HepG2 (cell line): Measurements from ENCODE around the gene FGGY. TPM values are rescaled to one million over a fixed set of nuclear protein-coding genes. Genes with fewer than 3 reads are reported as not detected.

Source experiments
- ATAC-seq: fragments of 200-7000 bp; cut with Tn5 transposase; 3 replicates; pipeline ENCODE4 v1.9.1; 2020; ENCODE audit warnings: mild to moderate bottlenecking, moderate library complexity
- BruUV-seq: library from RNA; stranded (reverse); fragments of 400-500 nt; replicated peaks from 2 replicates; lab custom pipeline; 2021; lab: Mats Ljungman, UMichigan
- CTCF ChIA-PET: fragments of 300-600 bp; formaldehyde crosslinking; extraction: SDS; loops from one replicate; lab custom pipeline; 2021; ENCODE audit warnings: low total read pairs, inconsistent platforms, low intra/inter-chr PET ratio; lab: Yijun Ruan, JAX
- POLR2A ChIA-PET: fragments of 350-600 bp; sonication (Branson Sonifier 250); formaldehyde crosslinking; loops from one replicate; lab custom pipeline; 2020; ENCODE audit warnings: antibody characterized with exemption, inconsistent platforms; lab: Yijun Ruan, JAX
- DNase-seq: peaks from one replicate; pipeline ENCODE4 v3.0.0-alpha.2; 2015; ENCODE audit warnings: low spot score
- FAIRE-seq: peaks from 3 replicates; lab custom pipeline; 2011; peaks lifted over from hg19 to GRCh38; lab: Jason Lieb, UNC
- H2AFZ ChIP-seq: one replicate; pipeline ENCODE4 v1.6.1; 2011; ENCODE audit warnings: low read length, inconsistent platforms
- H3K27ac ChIP-seq: fragments of 300-600 bp; 3 replicates; pipeline ENCODE4 v1.8.0; 2011; ENCODE audit warnings: mixed run types, mild to moderate bottlenecking, mixed read lengths, low read length, inconsistent platforms; ENCODE audit not compliant: insufficient read depth; ENCODE audit errors: extremely low read length
- H3K27me3 ChIP-seq, 2 experiments: fragments of 200-600 bp in 1 of 2; 2 replicates in 1 of 2; 3 replicates in 1 of 2; pipeline versions ENCODE4 v1.6.0 to v1.8.0; 2011; ENCODE audit warnings: low read length in 2 of 2, mild to moderate bottlenecking in 2 of 2, moderate library complexity in 2 of 2, inconsistent platforms in 1 of 2; ENCODE audit not compliant: insufficient read depth in 2 of 2, control insufficient read depth in 1 of 2
- H3K36me3 ChIP-seq, 2 experiments: fragments of 200-600 bp in 1 of 2; replicated peaks in 1 of 2; 2 replicates in 1 of 2; 3 replicates in 1 of 2; pipeline versions ENCODE4 v1.5.1 to v1.8.0; 2011; ENCODE audit warnings: low read length in 2 of 2, inconsistent platforms in 1 of 2; ENCODE audit not compliant: insufficient read depth in 2 of 2, control insufficient read depth in 1 of 2
- H3K4me1 ChIP-seq: 2 replicates; pipeline ENCODE4 v1.5.1; 2012; ENCODE audit warnings: low read length, inconsistent platforms; ENCODE audit not compliant: insufficient read depth
- H3K4me2 ChIP-seq: 2 replicates; pipeline ENCODE4 v1.6.0; 2011; ENCODE audit warnings: low read depth, low read length, inconsistent platforms
- H3K4me3 ChIP-seq, 3 experiments: fragments of 200-600 bp in 1 of 3; sonication (generic), shearing (Covaris generic) in 1 of 3; replicated peaks in 1 of 3; 2 replicates each; pipeline ENCODE4 v1.5.1; 2011 to 2016; ENCODE audit warnings: low read length in 3 of 3, inconsistent platforms in 2 of 3, low read depth in 2 of 3, mild to moderate bottlenecking in 2 of 3, control low read depth in 1 of 3, mixed read lengths in 1 of 3; ENCODE audit not compliant: insufficient read depth in 1 of 3
- H3K79me2 ChIP-seq: one replicate; pipeline ENCODE4 v1.6.1; 2011; ENCODE audit warnings: low read length, inconsistent platforms; ENCODE audit not compliant: insufficient read depth
- H3K9ac ChIP-seq: 2 replicates; pipeline ENCODE4 v1.6.0; 2011; ENCODE audit warnings: mild to moderate bottlenecking, low read depth, low read length, inconsistent platforms; ENCODE audit not compliant: insufficient read depth
- H3K9me3 ChIP-seq: 2 replicates; pipeline ENCODE4 v1.5.1; 2012; ENCODE audit warnings: mild to moderate bottlenecking, low read length
- H4K20me1 ChIP-seq: 2 replicates; pipeline ENCODE4 v1.6.0; 2011; ENCODE audit warnings: inconsistent platforms, mild to moderate bottlenecking, low read length, moderate library complexity; ENCODE audit not compliant: insufficient read depth
- ARNT2 ChIP-seq: sonication (generic); formaldehyde crosslinking; IDR thresholded peaks from 2 replicates; pipeline ENCODE4 v1.8.0; 2022; ENCODE audit warnings: mild to moderate bottlenecking, low read depth, missing genetic modification reagents, moderate library complexity
- FOSL2 ChIP-seq: sonication (generic); formaldehyde crosslinking; IDR thresholded peaks from 2 replicates; pipeline ENCODE4 v1.4.0; 2020; ENCODE audit warnings: missing genetic modification reagents
- HNRNPH1 ChIP-seq: fragments of 200-400 bp; formaldehyde crosslinking; optimal IDR thresholded peaks from 2 replicates; pipeline ENCODE3; 2017; ENCODE audit warnings: mild to moderate bottlenecking, low read depth, low read length
- HOXA9 ChIP-seq: sonication (generic); formaldehyde crosslinking; IDR thresholded peaks from 2 replicates; pipeline ENCODE4 v1.8.1; 2022; ENCODE audit warnings: missing genetic modification reagents, mild to moderate bottlenecking, moderate library complexity, borderline replicate concordance
- MAFF ChIP-seq: IDR thresholded peaks from 2 replicates; pipeline ENCODE4 v1.6.1; 2011; ENCODE audit warnings: low read depth, low read length, improper control_type of control experiment
- PITX1 ChIP-seq: sonication (generic); formaldehyde crosslinking; IDR thresholded peaks from 2 replicates; pipeline ENCODE4 v1.5.1; 2020; ENCODE audit warnings: mild to moderate bottlenecking, missing genetic modification reagents
- SYNCRIP ChIP-seq: fragments of 200-400 bp; formaldehyde crosslinking; IDR thresholded peaks from 2 replicates; pipeline ENCODE4 v1.6.1; 2018; ENCODE audit warnings: mild to moderate bottlenecking, low read depth, low read length; ENCODE audit not compliant: insufficient read depth
- ZFP82 ChIP-seq: sonication (generic); formaldehyde crosslinking; IDR thresholded peaks from 2 replicates; pipeline ENCODE4 v1.5.1; 2020; ENCODE audit warnings: mild to moderate bottlenecking, missing genetic modification reagents, borderline replicate concordance
- ZNF101 ChIP-seq: sonication (generic); formaldehyde crosslinking; IDR thresholded peaks from 2 replicates; pipeline ENCODE4 v1.4.0; 2020; ENCODE audit warnings: mild to moderate bottlenecking, low read depth, missing genetic modification reagents, borderline replicate concordance
- whole genome bisulfite sequencing: methylation state at CpG from one replicate; pipeline ENCODE4 v1.1.6; 2017; ENCODE audit warnings: low lambda C conversion rate; 5-methylcytosine and 5-hydroxymethylcytosine counted together
- in situ Hi-C: cut with HindIII; loops from 2 replicates; pipeline ENCODE4 v1.10.0; 2017; ENCODE audit warnings: low pct_unique_long_range_greater_than_20kb; ENCODE audit not compliant: extremely low pct_ligation_motif_present
- intact Hi-C: fragments of 100-400 bp; cut with micrococcal nuclease; formaldehyde crosslinking; loops from one replicate; pipeline ENCODE4 v1.10.0; 2022; ENCODE audit not compliant: unreplicated experiment
- polyA plus RNA-seq, 8 experiments: library from polyadenylated mRNA; depleted of rRNA in 3 of 8; stranded (reverse) in 7 of 8; unstranded in 1 of 8; fragments of >200 nt; fragmentation: Illumina TruSeq in 4 of 8; extraction: Trizol in 4 of 8; gene quantifications; 2 replicates each; pipeline versions ENCODE4 v1.2.1 to v1.2.3, GENCODE V29; 2011 to 2016; ENCODE audit warnings: low read depth in 4 of 8, missing spikeins in 1 of 8, mixed read lengths in 1 of 8; ENCODE audit not compliant: insufficient read depth in 1 of 8
- total RNA-seq, 5 experiments: library from RNA; depleted of rRNA; stranded (reverse); fragments of >200 nt; fragmentation: Illumina TruSeq; extraction: Trizol; gene quantifications; 2 replicates each; pipeline ENCODE4 v1.2.3, GENCODE V29; 2016; ENCODE audit warnings: low read depth in 1 of 5
- TF ChIP-seq, protein P1 (sequence below): sonication (generic); formaldehyde crosslinking; IDR thresholded peaks from 2 replicates; pipeline ENCODE4 v1.8.0; 2022; ENCODE audit warnings: mild to moderate bottlenecking, missing genetic modification reagents, moderate library complexity
- TF ChIP-seq, protein P2 (sequence below): sonication (generic); formaldehyde crosslinking; IDR thresholded peaks from 2 replicates; pipeline ENCODE4 v1.5.0; 2020; ENCODE audit warnings: missing genetic modification reagents
- TF ChIP-seq, protein P3 (sequence below): sonication (generic); formaldehyde crosslinking; IDR thresholded peaks from 2 replicates; pipeline ENCODE4 v1.5.1; 2020; ENCODE audit warnings: mild to moderate bottlenecking, missing genetic modification reagents, borderline replicate concordance

Gene FGGY
- total and polyA plus RNA-seq, 2 of the 13 experiments (the other 11 are each of a cell fraction or from before 2014, with no cell fraction given) = 15.7 to 27.5 TPM

DNA sequence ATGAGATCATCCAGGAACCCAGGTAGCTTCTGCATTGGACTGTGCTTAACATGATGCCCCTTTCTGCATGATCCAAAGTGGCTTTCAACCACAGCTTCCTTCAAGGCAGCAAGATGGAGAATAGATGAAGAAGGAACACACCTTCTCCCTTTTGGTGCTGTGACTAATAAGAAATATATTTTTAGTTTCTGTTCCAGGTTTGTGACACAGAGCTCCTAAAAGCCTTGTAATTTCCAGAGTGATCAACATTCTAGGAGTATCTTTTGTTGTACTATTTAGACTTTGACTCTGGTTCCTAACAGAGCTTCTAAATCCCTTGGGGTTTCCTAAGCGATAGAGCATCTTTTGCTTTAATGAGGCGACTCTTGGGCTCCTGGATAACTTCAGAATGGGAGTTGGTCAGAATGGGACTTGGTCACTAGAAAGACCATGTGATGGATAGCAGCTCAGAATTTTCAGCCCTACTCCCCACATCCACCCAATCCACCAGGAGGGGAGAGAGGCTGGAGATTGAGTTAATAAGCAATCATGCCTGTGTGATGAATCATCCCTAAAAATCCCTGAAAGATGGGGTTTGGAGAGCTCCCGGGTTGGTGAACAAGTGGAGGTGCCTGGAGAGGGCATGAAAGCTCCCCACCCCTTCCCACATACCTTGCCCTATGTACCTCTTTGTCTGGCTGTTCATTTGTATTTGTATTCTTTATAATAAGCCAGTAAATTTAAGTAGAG lies 134.8 kb downstream of the FGGY start:
- Histone ChIP-seq H3K4me2 (no peak overlapping the region), H3K4me1 (peaks cover 63% of the 10 kb centered on the region), H3K36me3 (no peaks in the 10 kb centered on the region), H4K20me1 (no peaks in the 10 kb centered on the region), H3K4me3 (no peak overlapping the region), H3K79me2 (no peaks in the 10 kb centered on the region), H3K9ac (no peak overlapping the region)
- CTCF ChIA-PET = no interaction called here
- intact Hi-C loops = no loop called here
- TF ChIP-seq PITX1 (CRISPR knock-in tag) (no peak), FOSL2 (peak; percentile 67), ZFP82 (CRISPR knock-in tag) (0 out of 2 replicates have a peak, but pooled peaks have one; percentile 56)
- TF ChIP-seq, all 625 proteins: peak for 2
- H2AFZ ChIP-seq = no peak overlapping the region
- 82% methylated on average over 3 of the region's 3 CpGs for WGBS
- POLR2A ChIA-PET = interaction anchor here (1.9 kb wide), 1 partner anchor 135 kb away, joined by 5 read pairs; no protein-coding TSS in a partner anchor
- H3K9me3 ChIP-seq = no peaks in the 10 kb centered on the region
- FAIRE-seq (no peak), DNase-seq (no peak), ATAC-seq (no peak; the same call in 2 of the 3 replicates)
- H3K27ac ChIP-seq = no peak overlapping the region
- no peaks in the 10 kb centered on the region for H3K27me3 ChIP-seq
- BruUV-seq = no TSS peak
- in situ Hi-C loops = no loop called here

- H3K4me1 ChIP-seq = peaks cover 73% of the 10 kb centered on the region
- DNase-seq (peak; percentile 75), FAIRE-seq (peak; percentile 89), ATAC-seq (peak; percentile 98)
- no peaks in the 10 kb centered on the region for H4K20me1 ChIP-seq
- peak overlapping the region; percentile 66 for H3K4me2 ChIP-seq
- no peaks in the 10 kb centered on the region for H3K79me2 ChIP-seq
- in situ Hi-C loops = no loop called here
- H3K27ac ChIP-seq = peak overlapping the region; percentile 44
- H2AFZ ChIP-seq = peak overlapping the region; percentile 24
- CTCF ChIA-PET = no interaction called here
- 32% methylated on average over 5 of the region's 6 CpGs for WGBS
- POLR2A ChIA-PET = interaction anchor here (1.9 kb wide), 1 partner anchor 136 kb away, joined by 5 read pairs; no protein-coding TSS in a partner anchor
- H3K36me3 ChIP-seq = no peaks in the 10 kb centered on the region
- H3K27me3 ChIP-seq = no peaks in the 10 kb centered on the region
- H3K9ac ChIP-seq = no peak overlapping the region
- no TSS peak for BruUV-seq
- no peak overlapping the region; a peak in 1 of 6 replicates for H3K4me3 ChIP-seq
- intact Hi-C loops = no loop called here
- H3K9me3 ChIP-seq = no peaks in the 10 kb centered on the region
- TF ChIP-seq HOXA9 (CRISPR knock-in tag) = no peak
- peak; percentile 52; the same call in 1 of the 2 replicates for TF ChIP-seq MAFF
- no peak for TF ChIP-seq ZNF101 (CRISPR knock-in tag)
- 0 out of 2 replicates have a peak, but pooled peaks have one; percentile 24 for TF ChIP-seq ARNT2 (CRISPR knock-in tag)
- TF ChIP-seq, protein P1, sequence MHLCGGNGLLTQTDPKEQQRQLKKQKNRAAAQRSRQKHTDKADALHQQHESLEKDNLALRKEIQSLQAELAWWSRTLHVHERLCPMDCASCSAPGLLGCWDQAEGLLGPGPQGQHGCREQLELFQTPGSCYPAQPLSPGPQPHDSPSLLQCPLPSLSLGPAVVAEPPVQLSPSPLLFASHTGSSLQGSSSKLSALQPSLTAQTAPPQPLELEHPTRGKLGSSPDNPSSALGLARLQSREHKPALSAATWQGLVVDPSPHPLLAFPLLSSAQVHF (CRISPR knock-in tag) = no peak
- TF ChIP-seq, protein P2, sequence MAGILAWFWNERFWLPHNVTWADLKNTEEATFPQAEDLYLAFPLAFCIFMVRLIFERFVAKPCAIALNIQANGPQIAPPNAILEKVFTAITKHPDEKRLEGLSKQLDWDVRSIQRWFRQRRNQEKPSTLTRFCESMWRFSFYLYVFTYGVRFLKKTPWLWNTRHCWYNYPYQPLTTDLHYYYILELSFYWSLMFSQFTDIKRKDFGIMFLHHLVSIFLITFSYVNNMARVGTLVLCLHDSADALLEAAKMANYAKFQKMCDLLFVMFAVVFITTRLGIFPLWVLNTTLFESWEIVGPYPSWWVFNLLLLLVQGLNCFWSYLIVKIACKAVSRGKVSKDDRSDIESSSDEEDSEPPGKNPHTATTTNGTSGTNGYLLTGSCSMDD (CRISPR knock-in tag) = no peak
- TF ChIP-seq HNRNPH1 = no peak
- TF ChIP-seq, protein P3, sequence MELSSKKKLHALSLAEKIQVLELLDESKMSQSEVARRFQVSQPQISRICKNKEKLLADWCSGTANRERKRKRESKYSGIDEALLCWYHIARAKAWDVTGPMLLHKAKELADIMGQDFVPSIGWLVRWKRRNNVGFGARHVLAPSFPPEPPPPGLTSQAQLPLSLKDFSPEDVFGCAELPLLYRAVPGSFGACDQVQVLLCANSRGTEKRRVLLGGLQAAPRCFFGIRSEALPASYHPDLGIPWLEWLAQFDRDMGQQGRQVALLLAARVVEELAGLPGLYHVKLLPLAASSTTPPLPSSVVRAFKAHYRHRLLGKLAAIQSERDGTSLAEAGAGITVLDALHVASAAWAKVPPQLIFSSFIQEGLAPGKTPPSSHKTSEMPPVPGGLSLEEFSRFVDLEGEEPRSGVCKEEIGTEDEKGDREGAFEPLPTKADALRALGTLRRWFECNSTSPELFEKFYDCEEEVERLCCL (CRISPR knock-in tag) = no peak
- TF ChIP-seq SYNCRIP = no peak
Observed at GRCh38 chr1:59432531-59433439, 135.9 kb downstream of the FGGY start.
